DND-41 (cell line): Measurements from ENCODE around the gene DOCK9.

Experiments
- EZH2 ChIP-seq: IDR thresholded peaks from 3 replicates; pipeline ENCODE4 v1.6.1; 2012; ENCODE audit warnings: borderline replicate concordance, low read depth, mild to moderate bottlenecking, moderate library complexity, low read length, inconsistent platforms; ENCODE audit not compliant: severe bottlenecking
- TF ChIP-seq, protein P1 (sequence below): IDR thresholded peaks from 2 replicates; pipeline ENCODE4 v1.5.1; 2012; ENCODE audit warnings: borderline replicate concordance, low read length, moderate library complexity, mild to moderate bottlenecking; ENCODE audit not compliant: poor library complexity, severe bottlenecking; ENCODE audit errors: extremely low read depth

GRCh38 chr13:98988277-98988676, 10.4 kb upstream of the DOCK9 start:
- TF ChIP-seq, protein P1, sequence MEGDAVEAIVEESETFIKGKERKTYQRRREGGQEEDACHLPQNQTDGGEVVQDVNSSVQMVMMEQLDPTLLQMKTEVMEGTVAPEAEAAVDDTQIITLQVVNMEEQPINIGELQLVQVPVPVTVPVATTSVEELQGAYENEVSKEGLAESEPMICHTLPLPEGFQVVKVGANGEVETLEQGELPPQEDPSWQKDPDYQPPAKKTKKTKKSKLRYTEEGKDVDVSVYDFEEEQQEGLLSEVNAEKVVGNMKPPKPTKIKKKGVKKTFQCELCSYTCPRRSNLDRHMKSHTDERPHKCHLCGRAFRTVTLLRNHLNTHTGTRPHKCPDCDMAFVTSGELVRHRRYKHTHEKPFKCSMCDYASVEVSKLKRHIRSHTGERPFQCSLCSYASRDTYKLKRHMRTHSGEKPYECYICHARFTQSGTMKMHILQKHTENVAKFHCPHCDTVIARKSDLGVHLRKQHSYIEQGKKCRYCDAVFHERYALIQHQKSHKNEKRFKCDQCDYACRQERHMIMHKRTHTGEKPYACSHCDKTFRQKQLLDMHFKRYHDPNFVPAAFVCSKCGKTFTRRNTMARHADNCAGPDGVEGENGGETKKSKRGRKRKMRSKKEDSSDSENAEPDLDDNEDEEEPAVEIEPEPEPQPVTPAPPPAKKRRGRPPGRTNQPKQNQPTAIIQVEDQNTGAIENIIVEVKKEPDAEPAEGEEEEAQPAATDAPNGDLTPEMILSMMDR: no peak
- TF ChIP-seq EZH2: no peak
